SK-N-SH (cell line): ENCODE data around the gene CFAP43. TPM values are rescaled to one million over a fixed set of nuclear protein-coding genes. Genes with fewer than 3 reads are reported as not detected.

ENCODE experiments used
- CTCF ChIA-PET: fragments of 300-600, 350-600 bp; formaldehyde crosslinking; extraction: SDS; loops from one replicate; lab custom pipeline; 2021; lab: Yijun Ruan, JAX
- POLR2A ChIA-PET: fragments of 350-600 bp; sonication (Branson Sonifier 250); formaldehyde crosslinking; extraction: SDS; loops from one replicate; lab custom pipeline; 2020; ENCODE audit warnings: antibody characterized with exemption, inconsistent platforms; lab: Yijun Ruan, JAX
- DNase-seq: peaks from one replicate; pipeline ENCODE4 v3.0.0; 2012
- H2AFZ ChIP-seq: fragments of 200-600 bp; sonication (generic); 2 replicates; pipeline ENCODE4 v1.8.1; 2016; ENCODE audit warnings: antibody characterized with exemption, mild to moderate bottlenecking, low read depth
- H3F3A ChIP-seq: fragments of 200-600 bp; sonication (generic); replicated peaks from 2 replicates; pipeline ENCODE3; 2016; ENCODE audit warnings: antibody characterized with exemption, mild to moderate bottlenecking; ENCODE audit not compliant: insufficient read depth
- H3K27ac ChIP-seq, 2 experiments: fragments of 200-500 bp in 1 of 2; fragments of 200-600 bp in 1 of 2; sonication (Bioruptor generic) in 1 of 2; sonication (generic), shearing (Covaris generic) in 1 of 2; 2 replicates each; pipeline versions ENCODE4 v1.5.1 to v1.6.1; 2014 to 2016; ENCODE audit warnings: low read depth in 2 of 2, inconsistent platforms in 1 of 2, low read length in 1 of 2, mild to moderate bottlenecking in 1 of 2, mixed read lengths in 1 of 2
- H3K27me3 ChIP-seq: fragments of 200-600 bp; sonication (generic), shearing (Covaris generic); 2 replicates; pipeline ENCODE4 v1.6.1; 2016; ENCODE audit warnings: mixed run types; ENCODE audit not compliant: insufficient read depth
- H3K36me3 ChIP-seq, 2 experiments: fragments of 200-500 bp in 1 of 2; fragments of 200-600 bp in 1 of 2; sonication (Bioruptor generic) in 1 of 2; sonication (generic) in 1 of 2; replicated peaks in 1 of 2; 2 replicates each; pipeline versions ENCODE3 to v1.5.1; 2014 to 2016; ENCODE audit warnings: low read length in 1 of 2, mild to moderate bottlenecking in 1 of 2; ENCODE audit not compliant: insufficient read depth in 2 of 2, control insufficient read depth in 1 of 2
- H3K4me1 ChIP-seq, 2 experiments: fragments of 200-500 bp in 1 of 2; fragments of 200-600 bp in 1 of 2; sonication (Bioruptor generic) in 1 of 2; sonication (generic), shearing (Covaris generic) in 1 of 2; 2 replicates each; pipeline versions ENCODE4 v1.5.1 to v1.6.1; 2014 to 2016; ENCODE audit warnings: low read depth in 1 of 2, low read length in 1 of 2, mixed run types in 1 of 2; ENCODE audit not compliant: insufficient read depth in 2 of 2, control insufficient read depth in 1 of 2
- H3K4me2 ChIP-seq: fragments of 200-600 bp; sonication (generic), shearing (Covaris generic); 2 replicates; pipeline ENCODE4 v1.6.1; 2017; ENCODE audit warnings: mixed run types
- H3K4me3 ChIP-seq, 2 experiments: fragments of 200-500 bp in 1 of 2; fragments of 200-600 bp in 1 of 2; sonication (Bioruptor generic) in 1 of 2; sonication (generic), shearing (Covaris generic) in 1 of 2; 2 replicates each; pipeline versions ENCODE4 v1.5.1 to v1.8.1; 2014 to 2016; ENCODE audit warnings: low read depth in 2 of 2, inconsistent platforms in 1 of 2, low read length in 1 of 2, mild to moderate bottlenecking in 1 of 2, mixed read lengths in 1 of 2, moderate library complexity in 1 of 2
- H3K79me2 ChIP-seq: fragments of 200-600 bp; sonication (generic); 2 replicates; pipeline ENCODE4 v1.8.1; 2017; ENCODE audit warnings: mild to moderate bottlenecking; ENCODE audit not compliant: insufficient read depth
- H3K9ac ChIP-seq: fragments of 200-600 bp; sonication (generic); 2 replicates; pipeline ENCODE4 v1.6.1; 2017; ENCODE audit warnings: mixed run types
- H3K9me2 ChIP-seq: fragments of 200-600 bp; sonication (generic); 2 replicates; pipeline ENCODE4 v1.6.1; 2017; ENCODE audit warnings: mixed run types
- H3K9me3 ChIP-seq: fragments of 200-600 bp; sonication (generic); 2 replicates; pipeline ENCODE4 v1.6.1; 2017; ENCODE audit warnings: mixed run types, mild to moderate bottlenecking, moderate library complexity
- H4K20me1 ChIP-seq: fragments of 200-600 bp; sonication (generic); 2 replicates; pipeline ENCODE4 v1.6.1; 2017; ENCODE audit warnings: mild to moderate bottlenecking, mixed run types; ENCODE audit not compliant: insufficient read depth
- CTCF ChIP-seq: fragments of 200-600 bp; sonication (generic); IDR thresholded peaks from 2 replicates; pipeline ENCODE4 v1.6.1; 2017; ENCODE audit warnings: antibody characterized with exemption, mild to moderate bottlenecking, moderate library complexity
- ELF1 ChIP-seq: IDR thresholded peaks from 2 replicates; pipeline ENCODE4 v1.4.0; 2012
- EZH2phosphoT487 ChIP-seq: fragments of 200-600 bp; sonication (generic); IDR thresholded peaks from 2 replicates; pipeline ENCODE4 v1.6.1; 2017; ENCODE audit warnings: low read depth, mixed run types, mild to moderate bottlenecking, antibody characterized with exemption, moderate library complexity, borderline replicate concordance
- GATA2 ChIP-seq: sonication (generic); formaldehyde crosslinking; IDR thresholded peaks from 2 replicates; pipeline ENCODE4 v1.5.0; 2020; ENCODE audit warnings: mild to moderate bottlenecking, missing genetic modification reagents
- IRF3 ChIP-seq: fragments of 150-350 bp; IDR thresholded peaks from 2 replicates; pipeline ENCODE4 v1.6.1; 2016; ENCODE audit warnings: mild to moderate bottlenecking, low read depth, low read length
- MAX ChIP-seq: IDR thresholded peaks from 2 replicates; pipeline ENCODE4 v1.4.0; 2012; ENCODE audit warnings: low read depth
- MXI1 ChIP-seq: IDR thresholded peaks from 2 replicates; pipeline ENCODE4 v1.6.1; 2012; ENCODE audit warnings: mild to moderate bottlenecking, low read depth, low read length, improper control_type of control experiment
- PBX3 ChIP-seq: IDR thresholded peaks from 2 replicates; pipeline ENCODE4; 2012
- POLR2AphosphoS5 ChIP-seq: IDR thresholded peaks from 2 replicates; pipeline ENCODE4 v1.6.1; 2012; ENCODE audit warnings: low read depth, low read length
- RAD21 ChIP-seq: IDR thresholded peaks from 2 replicates; pipeline ENCODE4 v1.6.1; 2012; ENCODE audit warnings: mild to moderate bottlenecking, low read length
- REST ChIP-seq: IDR thresholded peaks from 2 replicates; pipeline ENCODE4 v1.6.1; 2012; ENCODE audit warnings: mild to moderate bottlenecking, low read depth, low read length, moderate library complexity
- SIN3A ChIP-seq: IDR thresholded peaks from 2 replicates; pipeline ENCODE4 v1.6.1; 2012; ENCODE audit warnings: low read depth, mild to moderate bottlenecking, low read length, moderate library complexity, borderline replicate concordance
- TAF1 ChIP-seq: IDR thresholded peaks from 2 replicates; pipeline ENCODE4 v1.6.1; 2012; ENCODE audit warnings: low read depth, mild to moderate bottlenecking, low read length, moderate library complexity, borderline replicate concordance
- USF2 ChIP-seq: fragments of 150-350 bp; IDR thresholded peaks from 2 replicates; pipeline ENCODE4 v1.6.1; 2017; ENCODE audit warnings: antibody characterized with exemption, low read length, low read depth, borderline replicate concordance
- YY1 ChIP-seq: IDR thresholded peaks from 2 replicates; pipeline ENCODE4 v1.4.0; 2012; ENCODE audit warnings: low read depth, mild to moderate bottlenecking
- ZBTB33 ChIP-seq: IDR thresholded peaks from 2 replicates; pipeline ENCODE4 v1.4.0; 2012; ENCODE audit warnings: low read depth, borderline replicate concordance
- WGBS: methylation state at CpG from one replicate; pipeline ENCODE4 v1.1.6; 2017; ENCODE audit warnings: low lambda C conversion rate; 5-methylcytosine and 5-hydroxymethylcytosine counted together
- polyA plus RNA-seq, 3 experiments: library from polyadenylated mRNA; depleted of rRNA; stranded (reverse); fragments of >200 nt; gene quantifications; 2 replicates each; pipeline ENCODE4 v1.2.3, GENCODE V29; 2012

The CFAP43 gene
- polyA plus RNA-seq, 1 of the 3 experiments (the other 2 are of a cell fraction) = 0.35 TPM

GRCh38 chr10:104100795-104101194 lies 131.4 kb downstream of the CFAP43 start:
- H3K27ac ChIP-seq = no peak overlapping the region
- no peaks in the 10 kb centered on the region for H3K4me1 ChIP-seq
- no peak overlapping the region for H3K4me3 ChIP-seq
- ChIA-PET CTCF (interaction anchor here (0.8 to 1.7 kb wide), 3 partner anchors 9 to 21 kb away, joined by 3 to 4 read pairs (median 3); no protein-coding TSS in a partner anchor), POLR2A (no interaction called here)
- no peak overlapping the region for H3K9ac ChIP-seq
- no peaks in the 10 kb centered on the region for H3F3A ChIP-seq
- H4K20me1 ChIP-seq = no peaks in the 10 kb centered on the region
- H3K79me2 ChIP-seq = no peaks in the 10 kb centered on the region
- H3K9me2 ChIP-seq = no peaks in the 10 kb centered on the region
- H3K9me3 ChIP-seq = no peaks in the 10 kb centered on the region; the same call in 1 of the 2 replicates
- H2AFZ ChIP-seq = no peak overlapping the region
- H3K4me2 ChIP-seq = no peak overlapping the region
- DNase-seq = no peak
- H3K36me3 ChIP-seq = no peaks in the 10 kb centered on the region
- WGBS = no CpG with 5 or more reads among the region's 1 CpG
- TF ChIP-seq MXI1 (no peak), SIN3A (no peak), ZBTB33 (no peak), RAD21 (no peak), TAF1 (no peak), IRF3 (no peak), MAX (no peak), POLR2AphosphoS5 (no peak), PBX3 (no peak)
- no peaks in the 10 kb centered on the region for H3K27me3 ChIP-seq

GRCh38 chr10:104099941-104100340 lies 132.2 kb downstream of the CFAP43 start:
- Histone ChIP-seq H3K9me2 (no peaks in the 10 kb centered on the region), H3K79me2 (no peaks in the 10 kb centered on the region), H3F3A (no peaks in the 10 kb centered on the region), H3K27ac (no peak overlapping the region), H3K9me3 (no peaks in the 10 kb centered on the region; the same call in 1 of the 2 replicates), H2AFZ (no peak overlapping the region), H3K4me1 (no peaks in the 10 kb centered on the region), H3K36me3 (no peaks in the 10 kb centered on the region), H3K27me3 (no peaks in the 10 kb centered on the region), H4K20me1 (no peaks in the 10 kb centered on the region), H3K4me3 (no peak overlapping the region), H3K4me2 (no peak overlapping the region), H3K9ac (no peak overlapping the region)
- POLR2A ChIA-PET = no interaction called here
- no peak for DNase-seq
- CTCF ChIA-PET = interaction anchor here (1.4 to 1.7 kb wide), 3 partner anchors 9 to 21 kb away, joined by 3 to 6 read pairs (median 4); partner anchors contain the start of gene SFR1
- TF ChIP-seq REST (no peak), ELF1 (no peak), GATA2 (no peak), TAF1 (no peak), USF2 (no peak), RAD21 (no peak), YY1 (no peak), CTCF (no peak), EZH2phosphoT487 (no peak)
